Lower leg skin (tissue), 4 donors: ENCODE results near the gene B3GALT6. TPM values are rescaled to one million over a fixed set of nuclear protein-coding genes. Genes with fewer than 3 reads are reported as not detected.

ENCODE experiments used
- DNase-seq, 2 donors: peaks; one replicate each; pipeline ENCODE4 v3.0.0-alpha.2; 2019; ENCODE audit warnings: low spot score in 2 of 2
- H3K4me3 ChIP-seq: fragments of 200-600 bp; sonication (generic); 2 replicates; pipeline ENCODE4 v1.5.1; 2017; ENCODE audit warnings: mild to moderate bottlenecking, low read depth; ENCODE audit not compliant: poor library complexity, severe bottlenecking
- POLR2A ChIP-seq, 2 donors: fragments of 450-650 bp; IDR thresholded peaks; one replicate each; pipeline ENCODE4 v1.6.1; 2016 to 2017; ENCODE audit warnings: antibody characterized with exemption in 2 of 2, mild to moderate bottlenecking in 1 of 2, moderate library complexity in 1 of 2
- WGBS, 2 donors: methylation state at CpG; one replicate each; pipeline ENCODE4 v1.1.5; 2018; 5-methylcytosine and 5-hydroxymethylcytosine counted together
- intact Hi-C: fragments of 100-400 bp; cut with DNase I; formaldehyde crosslinking; loops from one replicate; pipeline ENCODE4 v1.15.0; 2023; ENCODE audit warnings: low total_unique reads
- total RNA-seq, 4 donors: library from RNA; depleted of rRNA; stranded (reverse); fragments of >200 nt; gene quantifications; one replicate each; pipeline ENCODE4 v1.1.0, GENCODE V29; 2016
- TF ChIP-seq, protein P1 (sequence below), 3 donors: fragments of 450-650 bp; IDR thresholded peaks; one replicate each; pipeline ENCODE4 v1.5.1; 2016; ENCODE audit warnings: antibody characterized with exemption in 3 of 3, mild to moderate bottlenecking in 3 of 3, moderate library complexity in 2 of 3

Gene B3GALT6
- total RNA-seq, 4 donors from 2014 or later = 12.8 to 26.1 (median 18.9) TPM

DNA sequence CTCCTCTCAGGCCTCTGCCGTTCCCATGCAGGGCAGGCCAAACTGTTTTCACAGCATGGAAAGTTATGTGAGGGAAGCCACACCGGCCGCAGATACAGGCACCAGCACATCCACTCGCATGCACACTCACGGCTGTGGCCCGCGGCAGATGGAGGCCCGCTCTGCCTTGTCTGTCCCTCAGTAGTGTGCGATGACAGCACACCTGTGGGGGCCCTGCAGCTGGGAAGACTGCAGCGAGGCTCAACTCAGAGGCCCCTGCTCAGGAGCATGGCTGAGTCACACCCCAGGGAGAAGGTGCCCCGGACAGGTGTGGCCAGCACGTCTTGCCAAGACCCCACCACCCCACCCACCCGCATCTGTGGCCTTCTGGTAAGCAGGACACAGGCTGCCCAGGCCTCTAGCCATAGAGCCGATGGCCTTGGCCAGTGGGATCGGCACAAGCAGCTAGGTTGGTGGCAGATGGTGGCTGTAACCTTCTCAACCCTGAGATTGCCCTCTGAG is 42.9 kb downstream of the B3GALT6 start:
- no peak for DNase-seq
- WGBS, 2 donors = 46 to 83% methylated on average over 7 to 14 of the region's 15 CpGs
- TF ChIP-seq, protein P1, sequence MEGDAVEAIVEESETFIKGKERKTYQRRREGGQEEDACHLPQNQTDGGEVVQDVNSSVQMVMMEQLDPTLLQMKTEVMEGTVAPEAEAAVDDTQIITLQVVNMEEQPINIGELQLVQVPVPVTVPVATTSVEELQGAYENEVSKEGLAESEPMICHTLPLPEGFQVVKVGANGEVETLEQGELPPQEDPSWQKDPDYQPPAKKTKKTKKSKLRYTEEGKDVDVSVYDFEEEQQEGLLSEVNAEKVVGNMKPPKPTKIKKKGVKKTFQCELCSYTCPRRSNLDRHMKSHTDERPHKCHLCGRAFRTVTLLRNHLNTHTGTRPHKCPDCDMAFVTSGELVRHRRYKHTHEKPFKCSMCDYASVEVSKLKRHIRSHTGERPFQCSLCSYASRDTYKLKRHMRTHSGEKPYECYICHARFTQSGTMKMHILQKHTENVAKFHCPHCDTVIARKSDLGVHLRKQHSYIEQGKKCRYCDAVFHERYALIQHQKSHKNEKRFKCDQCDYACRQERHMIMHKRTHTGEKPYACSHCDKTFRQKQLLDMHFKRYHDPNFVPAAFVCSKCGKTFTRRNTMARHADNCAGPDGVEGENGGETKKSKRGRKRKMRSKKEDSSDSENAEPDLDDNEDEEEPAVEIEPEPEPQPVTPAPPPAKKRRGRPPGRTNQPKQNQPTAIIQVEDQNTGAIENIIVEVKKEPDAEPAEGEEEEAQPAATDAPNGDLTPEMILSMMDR (IDR thresholded peaks at IDR 0.05) = no peak
- TF ChIP-seq POLR2A (IDR thresholded peaks at IDR 0.05) = no peak
- H3K4me3 ChIP-seq = no peak overlapping the region
- intact Hi-C loops = no loop called here

- TF ChIP-seq POLR2A (IDR thresholded peaks at IDR 0.05) = no peak
- TF ChIP-seq, protein P1 (IDR thresholded peaks at IDR 0.05) = no peak
- intact Hi-C loops = no loop called here
- DNase-seq = no peak
- no peak overlapping the region for H3K4me3 ChIP-seq
- 73 to 78% methylated on average over 9 of the region's 9 CpGs for WGBS, 2 donors
Observed at GRCh38 chr1:1275836-1276235, 43.8 kb downstream of the B3GALT6 start.

DNA sequence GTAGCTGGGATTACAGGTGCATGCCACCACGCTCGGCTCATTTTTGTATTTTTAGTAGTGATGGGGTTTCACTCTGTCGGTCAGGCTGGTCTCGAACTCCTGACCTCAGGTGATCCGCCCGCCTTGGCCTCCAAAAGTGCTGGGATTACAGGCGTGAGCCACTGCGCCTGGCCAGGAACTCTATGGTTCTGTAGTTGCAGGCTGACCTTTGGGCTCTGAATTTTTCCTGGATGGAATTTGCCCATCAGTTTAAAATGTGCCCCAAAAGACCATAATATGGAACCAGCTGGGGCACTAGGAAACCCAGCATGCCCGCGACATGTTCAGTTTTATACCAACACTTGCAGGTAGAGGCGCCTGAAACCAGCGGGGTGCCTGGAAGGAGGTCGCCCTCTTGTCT is 46.6 kb downstream of the B3GALT6 start:
- H3K4me3 ChIP-seq = no peak overlapping the region
- intact Hi-C loops = no loop called here
- no peak for DNase-seq
- WGBS, 2 donors = 95% methylated on average over 13 of the region's 13 CpGs
- TF ChIP-seq, protein P1 (IDR thresholded peaks at IDR 0.05) = no peak
- TF ChIP-seq POLR2A (IDR thresholded peaks at IDR 0.05) = no peak

DNA sequence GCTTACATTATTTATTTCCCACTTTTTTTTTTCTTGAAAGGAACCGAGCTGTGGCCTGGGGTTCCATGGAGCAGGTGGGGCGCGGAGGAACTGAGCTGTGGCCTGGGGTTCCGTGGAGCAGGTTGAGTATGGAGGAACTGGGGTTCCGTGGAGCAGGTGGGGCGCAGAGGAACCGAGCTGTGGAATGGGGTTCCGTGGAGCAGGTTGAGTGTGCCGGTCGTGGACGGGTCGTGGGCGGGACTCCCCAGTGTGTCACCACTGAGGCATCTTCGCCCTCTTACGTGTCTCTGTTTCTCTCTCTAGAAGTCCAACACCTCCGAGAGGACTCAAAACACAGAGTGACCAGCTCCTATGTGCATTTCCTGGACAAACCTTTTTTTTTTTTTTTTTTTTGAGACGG is 47.0 kb downstream of the B3GALT6 start:
- intact Hi-C loops = no loop called here
- no peak overlapping the region for H3K4me3 ChIP-seq
- DNase-seq = no peak
- 86 to 91% methylated on average over 17 of the region's 17 CpGs for whole genome bisulfite sequencing, 2 donors
- no peak for TF ChIP-seq POLR2A (IDR thresholded peaks at IDR 0.05)
- TF ChIP-seq, protein P1 (IDR thresholded peaks at IDR 0.05) = no peak

GRCh38 chr1:1280782-1281481 is 48.9 kb downstream of the B3GALT6 start:
- TF ChIP-seq POLR2A (IDR thresholded peaks at IDR 0.05) = no peak
- TF ChIP-seq, protein P1 (IDR thresholded peaks at IDR 0.05) = no peak
- H3K4me3 ChIP-seq = no peak overlapping the region
- WGBS, 2 donors = 85 to 87% methylated on average over 9 to 20 of the region's 21 CpGs
- intact Hi-C loops = no loop called here
- no peak for DNase-seq
